Large intestine (tissue), 3 donors: ENCODE data around the gene COL27A1. TPM values are rescaled to one million over a fixed set of nuclear protein-coding genes. Genes with fewer than 3 reads are reported as not detected.
A peak's percentile ranks its signal among the peaks of the same experiment; 100 is the strongest.

ENCODE experiments used
- DNase-seq, 2 donors: peaks; one replicate each; pipeline versions ENCODE4 v3.0.0 to v3.0.0-alpha.2; 2013
- H3K27ac ChIP-seq: one replicate; pipeline ENCODE4 v1.5.1; 2013; ENCODE audit warnings: low read length
- H3K27me3 ChIP-seq: 2 replicates; pipeline ENCODE4 v1.6.1; 2013; ENCODE audit warnings: low read length; ENCODE audit not compliant: control insufficient read depth, insufficient read depth
- H3K36me3 ChIP-seq: 2 replicates; pipeline ENCODE4 v1.6.1; 2013; ENCODE audit warnings: low read length; ENCODE audit not compliant: control insufficient read depth, insufficient read depth
- H3K4me1 ChIP-seq: one replicate; pipeline ENCODE4 v1.6.1; 2013; ENCODE audit warnings: low read length; ENCODE audit not compliant: control insufficient read depth, insufficient read depth
- H3K4me3 ChIP-seq: one replicate; pipeline ENCODE4 v1.5.1; 2013; ENCODE audit warnings: low read length
- H3K9me3 ChIP-seq: one replicate; pipeline ENCODE4 v1.6.1; 2013; ENCODE audit warnings: mild to moderate bottlenecking, low read depth, low read length, moderate library complexity; ENCODE audit not compliant: control insufficient read depth
- WGBS: methylation state at CpG from one replicate; pipeline ENCODE4 v1.1.5; 2013; ENCODE audit warnings: low lambda C conversion rate; ENCODE audit not compliant: insufficient coverage; 5-methylcytosine and 5-hydroxymethylcytosine counted together
- polyA plus RNA-seq: library from polyadenylated mRNA; unstranded; fragments of 120-200 nt; gene quantifications from one replicate; pipeline ENCODE4 v1.2.1, GENCODE V29; 2013

Gene COL27A1
- polyA plus RNA-seq, 1 donor, result 117 TPM

DNA sequence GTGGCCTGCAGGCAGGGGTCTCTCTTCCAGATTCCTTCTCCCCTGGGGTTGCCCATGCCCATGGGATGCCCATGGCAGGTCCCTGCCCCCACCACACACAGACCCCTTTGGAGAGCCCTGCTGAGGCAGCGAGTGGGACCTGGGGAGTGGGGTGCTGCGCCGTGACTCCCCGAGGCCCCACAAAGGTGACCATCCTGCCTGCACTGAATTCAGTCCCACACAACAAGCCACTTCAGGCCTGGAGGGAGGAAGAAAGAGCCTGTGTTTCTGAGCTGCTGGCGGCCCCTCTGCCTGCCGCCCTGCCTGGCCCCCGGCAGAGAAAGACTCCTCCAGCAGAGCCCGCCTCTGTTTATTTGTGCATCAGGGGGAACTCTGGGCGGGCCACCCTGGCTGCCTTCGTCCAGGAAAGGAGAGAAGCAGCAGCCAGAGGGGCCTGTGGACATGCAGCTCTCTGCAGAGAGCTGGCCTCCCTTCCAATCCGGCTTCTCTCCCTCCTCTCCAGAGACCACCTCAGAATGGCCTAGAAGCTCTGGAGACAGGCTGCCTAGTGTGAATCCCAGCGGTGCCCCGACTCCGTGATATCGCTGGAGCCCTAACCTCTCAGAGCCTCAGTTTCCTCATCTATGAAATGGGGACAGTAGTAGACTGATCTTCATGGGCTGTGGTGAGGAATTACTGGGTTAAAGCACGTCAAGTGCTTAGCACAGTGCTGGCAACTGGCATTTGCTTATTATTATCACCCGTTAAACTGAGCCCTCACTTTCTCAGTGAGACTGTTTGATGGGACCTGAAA lies 72.9 kb downstream of the COL27A1 start:
- no peak for DNase-seq

DNA sequence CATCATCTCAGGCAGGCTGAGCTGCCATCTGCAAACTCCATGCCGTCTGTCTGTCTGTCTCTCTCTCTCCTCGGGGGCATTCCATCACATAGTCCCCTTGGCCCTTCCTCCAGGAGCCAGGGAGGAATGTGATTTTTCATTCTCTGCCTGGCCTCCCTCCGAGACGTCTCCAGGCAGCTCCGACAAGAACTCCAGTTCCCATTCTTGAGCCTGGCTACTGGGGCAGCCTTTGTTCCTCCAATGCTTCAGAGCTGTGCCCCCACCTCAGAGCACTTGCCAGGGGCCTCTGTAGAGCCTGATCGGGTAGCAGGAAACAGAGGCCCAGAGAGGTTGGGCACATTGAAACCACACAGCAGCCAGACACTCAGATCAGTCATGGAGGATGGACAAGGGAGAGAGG lies 74.0 kb downstream of the COL27A1 start:
- no peaks in the 10 kb centered on the region for H3K4me1 ChIP-seq
- H3K9me3 ChIP-seq, result no peaks in the 10 kb centered on the region
- no peaks in the 10 kb centered on the region for H3K27me3 ChIP-seq
- DNase-seq, result no peak
- no peak overlapping the region for H3K4me3 ChIP-seq
- WGBS, result no CpG with 5 or more reads among the region's 6 CpGs
- no peak overlapping the region for H3K27ac ChIP-seq
- H3K36me3 ChIP-seq, result peaks cover 57% of the 10 kb centered on the region

More for the DNA sequence above, 72.9 kb downstream of the COL27A1 start:
- WGBS, result 100% methylated on average over 1 of the region's 17 CpGs
- Histone ChIP-seq H3K27me3 (no peaks in the 10 kb centered on the region), H3K4me1 (no peaks in the 10 kb centered on the region), H3K4me3 (no peak overlapping the region), H3K27ac (no peak overlapping the region), H3K9me3 (no peaks in the 10 kb centered on the region), H3K36me3 (peaks cover 61% of the 10 kb centered on the region)

DNA sequence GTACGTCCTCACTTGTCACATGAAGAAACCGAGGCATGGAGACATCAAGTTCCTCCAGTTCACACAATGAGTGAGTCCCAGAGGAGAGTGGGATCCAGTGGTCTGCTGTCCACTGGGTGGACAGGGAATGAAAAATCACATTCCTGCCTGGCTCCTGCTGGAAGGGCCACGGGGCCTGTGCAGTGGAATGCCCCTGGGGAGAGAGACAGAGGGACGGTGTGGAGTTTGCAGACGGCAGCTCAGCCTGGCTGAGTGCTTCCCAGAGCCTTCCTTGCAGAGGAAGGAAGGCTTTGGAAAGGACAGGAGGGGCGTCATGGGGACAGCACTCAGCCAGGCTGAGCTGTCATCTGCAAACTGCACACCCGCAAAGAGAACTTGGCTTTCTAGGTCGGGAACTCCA lies 74.7 kb downstream of the COL27A1 start:
- WGBS, result no CpG with 5 or more reads among the region's 8 CpGs
- Histone ChIP-seq H3K4me1 (no peaks in the 10 kb centered on the region), H3K4me3 (no peak overlapping the region), H3K36me3 (peaks cover 52% of the 10 kb centered on the region), H3K27ac (no peak overlapping the region), H3K9me3 (no peaks in the 10 kb centered on the region), H3K27me3 (no peaks in the 10 kb centered on the region)
- DNase-seq, result no peak

GRCh38 chr9:114231273-114231672 lies 75.9 kb downstream of the COL27A1 start:
- no peak overlapping the region for H3K27ac ChIP-seq
- no peaks in the 10 kb centered on the region for H3K4me1 ChIP-seq
- H3K36me3 ChIP-seq, result peaks cover 57% of the 10 kb centered on the region
- no CpG with 5 or more reads among the region's 6 CpGs for WGBS
- H3K4me3 ChIP-seq, result no peak overlapping the region
- no peaks in the 10 kb centered on the region for H3K27me3 ChIP-seq
- no peak for DNase-seq
- H3K9me3 ChIP-seq, result no peaks in the 10 kb centered on the region

DNA sequence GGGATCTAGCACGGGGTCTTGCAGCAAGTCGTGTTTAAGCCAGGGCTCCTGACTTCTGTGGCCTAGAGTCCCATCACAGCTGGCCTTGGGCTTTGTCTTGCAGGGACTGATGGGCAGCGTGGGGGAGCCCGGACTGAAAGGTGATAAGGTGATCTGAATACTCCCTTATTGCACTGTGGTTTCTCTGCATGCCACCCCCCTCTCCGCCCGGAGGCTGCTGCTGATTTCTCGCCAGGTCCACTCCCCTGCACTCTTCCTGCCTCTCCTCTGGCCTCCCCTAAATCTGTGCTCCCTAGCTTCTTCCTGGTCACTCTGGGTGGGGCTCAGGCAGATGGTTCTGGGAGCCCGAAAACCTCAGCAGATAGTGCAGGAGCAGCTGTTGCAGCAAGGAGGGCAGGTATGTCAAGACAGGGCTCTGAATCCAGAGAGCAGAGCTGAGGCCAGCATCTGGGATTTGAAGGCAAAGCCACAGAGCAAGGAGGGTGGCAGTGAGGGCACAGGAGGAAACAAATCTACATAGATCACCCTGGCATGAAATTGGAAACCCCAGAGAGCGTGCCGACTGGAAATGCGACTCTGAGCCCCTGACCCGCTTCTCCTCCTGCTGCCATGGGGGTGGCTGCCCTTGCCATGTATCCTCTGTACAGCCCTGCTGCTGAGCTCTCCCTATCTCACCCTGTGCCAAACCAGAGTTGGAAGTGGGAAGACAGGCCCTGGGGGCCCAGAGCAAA lies 76.5 kb downstream of the COL27A1 start:
- no peak for DNase-seq
- no peak overlapping the region for H3K4me3 ChIP-seq
- no peaks in the 10 kb centered on the region for H3K27me3 ChIP-seq
- H3K27ac ChIP-seq, result no peak overlapping the region
- H3K4me1 ChIP-seq, result no peaks in the 10 kb centered on the region
- no peaks in the 10 kb centered on the region for H3K9me3 ChIP-seq
- peaks cover 55% of the 10 kb centered on the region for H3K36me3 ChIP-seq
- no CpG with 5 or more reads among the region's 12 CpGs for WGBS

GRCh38 chr9:114233491-114234185 lies 78.3 kb downstream of the COL27A1 start:
- Histone ChIP-seq H3K4me1 (peaks cover 3% of the 10 kb centered on the region), H3K4me3 (no peak overlapping the region), H3K27me3 (no peaks in the 10 kb centered on the region), H3K27ac (peak overlapping the region; percentile 68), H3K9me3 (no peaks in the 10 kb centered on the region), H3K36me3 (peaks cover 49% of the 10 kb centered on the region)
- 74% methylated on average over 4 of the region's 10 CpGs for WGBS
- peak in 1 of 2 donors; percentile 42 for DNase-seq

- no peak for DNase-seq
- Histone ChIP-seq H3K27me3 (no peaks in the 10 kb centered on the region), H3K4me3 (no peak overlapping the region), H3K4me1 (peaks cover 17% of the 10 kb centered on the region), H3K36me3 (peaks cover 45% of the 10 kb centered on the region), H3K9me3 (no peaks in the 10 kb centered on the region), H3K27ac (no peak overlapping the region)
- no CpG with 5 or more reads among the region's 16 CpGs for WGBS
Measured at GRCh38 chr9:114235033-114235661, 79.8 kb downstream of the COL27A1 start.

GRCh38 chr9:114236391-114237138 lies 81.2 kb downstream of the COL27A1 start:
- Histone ChIP-seq H3K27ac (no peak overlapping the region), H3K4me1 (peaks cover 22% of the 10 kb centered on the region), H3K36me3 (peaks cover 50% of the 10 kb centered on the region), H3K9me3 (no peaks in the 10 kb centered on the region), H3K27me3 (no peaks in the 10 kb centered on the region), H3K4me3 (no peak overlapping the region)
- no CpG with 5 or more reads among the region's 12 CpGs for WGBS
- no peak for DNase-seq

GRCh38 chr9:114237247-114237646 lies 81.9 kb downstream of the COL27A1 start:
- H3K27me3 ChIP-seq, result no peaks in the 10 kb centered on the region
- no peak overlapping the region for H3K27ac ChIP-seq
- no peak for DNase-seq
- H3K9me3 ChIP-seq, result no peaks in the 10 kb centered on the region
- peaks cover 50% of the 10 kb centered on the region for H3K36me3 ChIP-seq
- H3K4me1 ChIP-seq, result peaks cover 22% of the 10 kb centered on the region
- WGBS, result no CpG with 5 or more reads among the region's 5 CpGs
- H3K4me3 ChIP-seq, result no peak overlapping the region
